ENCODE results near the gene TMCO6.
"Not testable (repeated sequence)": the region's sequence is repeated elsewhere in the genome, so short reads cannot be mapped to it uniquely, and the experiment has no call there.

Gene TMCO6

GRCh38 chr5:140609126-140609525, 30.1 kb upstream of the TMCO6 start:
- DNase-seq (ENCODE audit: insufficient read length, low spot score) (no peak), FAIRE-seq (no peak)
- TF ChIP-seq POLR2A (IDR thresholded peaks at IDR 0.05; ENCODE audit: low read depth, low read length), result no peak

DNA sequence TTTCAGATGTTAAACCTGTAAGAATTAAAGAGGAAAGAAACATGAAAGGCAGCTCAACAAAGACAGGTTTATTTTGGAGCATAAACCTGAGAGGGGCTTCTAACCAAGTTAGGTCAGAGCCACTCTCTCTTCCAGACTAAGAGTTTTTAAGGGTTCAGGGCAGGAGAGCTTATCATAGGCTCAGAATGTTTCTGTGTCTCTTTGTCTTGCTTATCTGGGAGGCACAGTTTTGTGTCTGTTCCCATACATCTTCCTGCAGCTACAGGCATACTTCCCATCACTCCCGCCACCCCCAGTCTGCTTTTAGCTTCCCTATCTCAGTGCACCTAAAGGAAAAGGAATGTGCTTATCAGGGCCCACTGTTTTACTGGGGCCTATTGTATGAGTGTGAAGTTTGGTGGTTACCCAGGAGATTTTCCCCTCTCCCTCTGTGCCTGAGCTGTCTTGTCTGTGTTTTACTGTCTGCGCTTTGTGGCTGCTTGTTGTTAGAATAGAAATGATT, 28.2 kb upstream of the TMCO6 start:
- DNase-seq (ENCODE audit: insufficient read length, low spot score) (no peak), FAIRE-seq (no peak)
- no peak for TF ChIP-seq POLR2A (IDR thresholded peaks at IDR 0.05; ENCODE audit: low read depth, low read length)

GRCh38 chr5:140622301-140622700, 16.9 kb upstream of the TMCO6 start:
- no peak for DNase-seq (ENCODE audit: insufficient read length, low spot score)
- no peak for FAIRE-seq
- TF ChIP-seq POLR2A (IDR thresholded peaks at IDR 0.05; ENCODE audit: low read depth, low read length), result no peak

GRCh38 chr5:140623061-140623460, 16.2 kb upstream of the TMCO6 start:
- FAIRE-seq; DNase-seq (ENCODE audit: insufficient read length, low spot score): not testable (repeated sequence)

GRCh38 chr5:140624886-140625285, 14.4 kb upstream of the TMCO6 start:
- not testable (repeated sequence) for DNase-seq (ENCODE audit: insufficient read length, low spot score); FAIRE-seq

DNA sequence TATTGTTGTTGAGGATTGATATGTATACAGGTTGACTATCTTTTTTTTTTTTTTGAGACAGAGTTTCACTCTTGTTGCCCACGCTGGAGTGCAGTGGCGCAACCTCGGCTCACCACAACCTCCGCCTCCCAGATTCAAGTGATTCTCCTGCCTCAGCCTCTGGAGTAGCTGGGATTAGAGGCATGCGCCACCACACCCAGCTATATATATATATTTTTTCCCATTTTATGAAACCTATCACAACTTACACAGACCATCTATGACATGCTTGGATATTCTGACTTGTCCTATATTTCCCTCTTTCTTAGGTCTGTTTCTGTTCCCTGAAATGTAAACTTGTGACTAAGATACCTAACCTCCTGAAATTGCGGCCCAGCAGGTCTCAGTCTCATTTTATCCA, 11.3 kb upstream of the TMCO6 start:
- DNase-seq (ENCODE audit: insufficient read length, low spot score), result no peak
- TF ChIP-seq POLR2A (IDR thresholded peaks at IDR 0.05; ENCODE audit: low read depth, low read length), result no peak
- FAIRE-seq, result no peak

DNA sequence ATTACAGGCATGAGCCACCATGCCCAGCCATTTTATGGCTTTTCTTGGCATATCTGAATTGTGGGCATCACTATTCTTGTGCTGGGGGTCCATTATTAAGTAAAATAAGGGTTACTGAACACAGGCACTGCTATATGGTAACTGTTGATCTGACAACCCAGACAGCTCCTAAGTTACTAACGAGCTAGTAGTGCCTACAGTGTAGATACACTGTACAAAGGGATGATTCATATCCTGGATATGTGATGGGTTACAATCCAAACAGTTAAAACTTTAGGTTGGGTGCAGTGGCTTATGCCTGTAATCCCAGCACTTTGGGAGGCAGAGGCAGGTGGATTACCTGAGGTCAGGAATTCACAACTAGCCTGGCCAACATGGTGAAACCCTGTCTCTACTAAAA, 10.5 kb upstream of the TMCO6 start:
- no peak for TF ChIP-seq POLR2A (IDR thresholded peaks at IDR 0.05; ENCODE audit: low read depth, low read length)
- DNase-seq (ENCODE audit: insufficient read length, low spot score) (no peak), FAIRE-seq (no peak)

GRCh38 chr5:140630292-140631035, 8.8 kb upstream of the TMCO6 start:
- no peak for TF ChIP-seq POLR2A (IDR thresholded peaks at IDR 0.05; ENCODE audit: low read depth, low read length)
- FAIRE-seq (no peak), DNase-seq (ENCODE audit: insufficient read length, low spot score) (no peak)

GRCh38 chr5:140631036-140631417, 8.2 kb upstream of the TMCO6 start:
- FAIRE-seq (no peak), DNase-seq (ENCODE audit: insufficient read length, low spot score) (no peak)
- TF ChIP-seq POLR2A (IDR thresholded peaks at IDR 0.05; ENCODE audit: low read depth, low read length), result no peak

DNA sequence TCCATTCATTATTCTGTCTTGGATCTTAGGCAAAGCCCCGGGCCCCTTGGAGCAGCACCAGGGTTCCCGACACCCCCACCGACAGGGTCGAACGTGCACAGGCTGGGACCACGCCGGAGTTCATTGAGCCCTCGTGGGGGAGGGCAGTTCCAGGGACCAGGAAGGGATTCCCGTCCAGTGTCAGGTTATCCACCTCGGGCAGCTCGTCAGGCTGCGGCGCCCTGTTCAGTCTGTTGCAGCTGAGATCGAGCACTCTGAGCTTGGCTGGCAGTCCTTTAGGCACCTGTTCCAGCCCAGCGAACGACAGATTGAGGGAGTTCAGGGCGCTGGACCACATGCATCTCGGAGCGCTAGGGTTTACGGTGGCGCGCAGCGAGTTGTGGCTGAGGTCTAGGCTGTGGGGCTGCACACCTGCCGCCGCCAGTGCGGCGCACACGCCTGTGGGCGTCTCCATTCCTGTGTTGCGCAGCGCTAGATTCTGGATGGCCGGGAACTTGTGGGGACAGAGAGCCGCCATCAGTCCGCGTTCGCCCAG, 7.4 kb upstream of the TMCO6 start:
- DNase-seq (ENCODE audit: insufficient read length, low spot score), result no peak
- no peak for TF ChIP-seq POLR2A (IDR thresholded peaks at IDR 0.05; ENCODE audit: low read depth, low read length)
- FAIRE-seq, result no peak

- FAIRE-seq, result no peak
- DNase-seq (ENCODE audit: insufficient read length, low spot score), result no peak
- no peak for TF ChIP-seq POLR2A (IDR thresholded peaks at IDR 0.05; ENCODE audit: low read depth, low read length)
These were observed 6.8 kb upstream of the TMCO6 start for GRCh38 chr5:140632366-140633020.

- FAIRE-seq (no peak), DNase-seq (ENCODE audit: insufficient read length, low spot score) (no peak)
- no peak for TF ChIP-seq POLR2A (IDR thresholded peaks at IDR 0.05; ENCODE audit: low read depth, low read length)
These were observed 6.2 kb upstream of the TMCO6 start, which contains the start of gene CD14 for GRCh38 chr5:140633021-140633471. CD14 (minus strand) TSS chr5:140633175; CDS start chr5:140633071, 104 bp downstream.

DNA sequence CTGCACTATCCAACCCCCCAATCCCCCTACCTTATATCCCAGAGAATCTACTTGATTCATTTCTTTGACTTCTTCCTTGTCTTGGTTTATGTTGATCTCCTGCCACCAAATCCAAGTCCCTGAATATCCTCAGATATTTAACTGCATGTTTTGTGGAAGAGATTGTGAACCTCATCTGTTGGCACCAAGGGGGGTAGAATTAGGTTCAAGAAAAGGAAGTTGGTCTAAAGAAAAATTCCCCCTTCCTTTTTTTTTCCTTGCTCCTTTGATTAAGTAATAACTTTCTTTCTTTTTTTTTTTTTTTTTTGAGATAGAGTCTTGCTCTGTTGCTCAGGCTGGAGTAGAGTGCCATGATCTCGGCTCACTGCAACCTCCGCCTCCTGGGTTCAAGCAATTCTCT, 5.8 kb upstream of the TMCO6 start:
- DNase-seq (ENCODE audit: insufficient read length, low spot score), result no peak
- TF ChIP-seq POLR2A (IDR thresholded peaks at IDR 0.05; ENCODE audit: low read depth, low read length), result no peak
- no peak for FAIRE-seq

GRCh38 chr5:140634103-140634502, 5.1 kb upstream of the TMCO6 start:
- no peak for DNase-seq (ENCODE audit: insufficient read length, low spot score)
- no peak for TF ChIP-seq POLR2A (IDR thresholded peaks at IDR 0.05; ENCODE audit: low read depth, low read length)
- FAIRE-seq, result no peak

Measured in H54 (cell line).